Measurements from ENCODE around the gene C2orf92. TPM values are rescaled to one million over a fixed set of nuclear protein-coding genes. Genes with fewer than 3 reads are reported as not detected.
A peak's percentile ranks its signal among the peaks of the same experiment; 100 is the strongest.

Gene C2orf92
- total and polyA plus RNA-seq, 2 donors (not counting 3 experiments of a cell fraction or from before 2014, with no cell fraction given), result 1.8 to 7.9 TPM

GRCh38 chr2:97660775-97661389, 8.6 kb upstream of the C2orf92 start:
- H3K9me1 ChIP-seq (replicated peaks; ENCODE audit: control insufficient read depth, extremely low read depth, insufficient read depth, low read length), result no peaks in the 10 kb centered on the region
- dilution Hi-C loops (cut with MboI; ENCODE audit: extremely low pct_ligation_motif_present, low sequenced_read_pairs) (no loop called here), intact Hi-C loops (cut with micrococcal nuclease) (no loop called here)
- no peak overlapping the region for H3K27ac ChIP-seq (ENCODE audit: insufficient read depth, low read depth, low read length)
- FAIRE-seq (no peak), DNase-seq (ENCODE audit: low read depth, low spot score) (no peak)
- H3K27me3 ChIP-seq (ENCODE audit: control insufficient read depth in 2 of 2, insufficient read depth in 2 of 2, low read length in 2 of 2), result no peaks in the 10 kb centered on the region
- no peak overlapping the region for H3K4me3 ChIP-seq (replicated peaks in 1 of 3; ENCODE audit: insufficient read depth in 1 of 3, low read depth in 1 of 3, low read length in 3 of 3)
- H3K4me1 ChIP-seq (ENCODE audit: control insufficient read depth, extremely low read depth, insufficient read depth, low read length), result peaks cover 18% of the 10 kb centered on the region
- H2AFZ ChIP-seq (ENCODE audit: low read depth, low read length), result no peak overlapping the region
- CTCF ChIA-PET, result interaction anchor here (1.1 to 6.3 kb wide), 4 partner anchors 9 to 70 kb away, joined by 3 to 51 read pairs (median 25); partner anchors contain the start of gene COX5B
- H4K20me1 ChIP-seq (replicated peaks; ENCODE audit: control insufficient read depth, extremely low read depth, insufficient read depth, low read length), result no peaks in the 10 kb centered on the region
- peaks cover 13% of the 10 kb centered on the region for H3K79me2 ChIP-seq (ENCODE audit: control insufficient read depth, insufficient read depth, low read length)
- H3K36me3 ChIP-seq (ENCODE audit: control insufficient read depth in 2 of 2, extremely low read depth in 1 of 2, insufficient read depth in 2 of 2, low read length in 2 of 2), result peaks cover 0 to 18% of the 10 kb centered on the region in 2 experiments
- POLR2A ChIA-PET, result interaction anchor here (1.3 kb wide), 1 partner anchor 14 kb away, joined by 8 read pairs; the partner anchor contains the start of gene COX5B
- H3K4me2 ChIP-seq (ENCODE audit: insufficient read depth, low read length), result no peak overlapping the region
- no peak overlapping the region for H3K9ac ChIP-seq (replicated peaks; ENCODE audit: extremely low read depth, insufficient read depth, low read length)
- TF ChIP-seq POLR2AphosphoS5 (IDR thresholded peaks at IDR 0.05; ENCODE audit: insufficient read depth, low read depth, low read length) (peak; percentile 8), EZH2 (IDR thresholded peaks at IDR 0.05; ENCODE audit: borderline replicate concordance, low read depth, low read length, severe bottlenecking) (no peak)
- no TSS peak for BruUV-seq (replicated peaks)
- H3K9me3 ChIP-seq (replicated peaks; ENCODE audit: control insufficient read depth, insufficient read depth, low read length), result no peaks in the 10 kb centered on the region

GRCh38 chr2:97661927-97662326, 7.6 kb upstream of the C2orf92 start:
- dilution Hi-C loops (cut with MboI; ENCODE audit: extremely low pct_ligation_motif_present, low sequenced_read_pairs), result no loop called here
- POLR2A ChIA-PET, result interaction anchor here (0.6 to 3.9 kb wide), 2 partner anchors 16 to 50 kb away, joined by 4 to 38 read pairs; partner anchors contain the start of gene COX5B

More at GRCh38 chr2:97661927-97662326, 7.6 kb upstream of the C2orf92 start:
- Histone ChIP-seq H3K9me1 (replicated peaks; ENCODE audit: control insufficient read depth, extremely low read depth, insufficient read depth, low read length) (no peaks in the 10 kb centered on the region), H3K4me3 (replicated peaks in 1 of 3; ENCODE audit: insufficient read depth in 1 of 3, low read depth in 1 of 3, low read length in 3 of 3) (no peak overlapping the region), H2AFZ (ENCODE audit: low read depth, low read length) (no peak overlapping the region), H3K4me1 (ENCODE audit: control insufficient read depth, extremely low read depth, insufficient read depth, low read length) (peaks cover 18% of the 10 kb centered on the region), H3K27ac (ENCODE audit: insufficient read depth, low read depth, low read length) (no peak overlapping the region), H3K9me3 (replicated peaks; ENCODE audit: control insufficient read depth, insufficient read depth, low read length) (no peaks in the 10 kb centered on the region), H4K20me1 (replicated peaks; ENCODE audit: control insufficient read depth, extremely low read depth, insufficient read depth, low read length) (no peaks in the 10 kb centered on the region), H3K79me2 (ENCODE audit: control insufficient read depth, insufficient read depth, low read length) (peaks cover 13% of the 10 kb centered on the region), H3K36me3 (ENCODE audit: control insufficient read depth in 2 of 2, extremely low read depth in 1 of 2, insufficient read depth in 2 of 2, low read length in 2 of 2) (peaks cover 0 to 16% of the 10 kb centered on the region in 2 experiments), H3K4me2 (ENCODE audit: insufficient read depth, low read length) (peak overlapping the region; percentile 79), H3K27me3 (ENCODE audit: control insufficient read depth in 2 of 2, insufficient read depth in 2 of 2, low read length in 2 of 2) (no peaks in the 10 kb centered on the region), H3K9ac (replicated peaks; ENCODE audit: extremely low read depth, insufficient read depth, low read length) (no peak overlapping the region)
- DNase-seq (ENCODE audit: low read depth, low spot score), result no peak
- BruUV-seq (replicated peaks), result no TSS peak
- TF ChIP-seq, protein P1, sequence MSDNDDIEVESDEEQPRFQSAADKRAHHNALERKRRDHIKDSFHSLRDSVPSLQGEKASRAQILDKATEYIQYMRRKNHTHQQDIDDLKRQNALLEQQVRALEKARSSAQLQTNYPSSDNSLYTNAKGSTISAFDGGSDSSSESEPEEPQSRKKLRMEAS (IDR thresholded peaks at IDR 0.05; ENCODE audit: insufficient read depth, insufficient read length), result no peak
- no peak for TF ChIP-seq CTCF (IDR thresholded peaks at IDR 0.05; ENCODE audit: extremely low read depth in 1 of 2, insufficient read depth in 1 of 2, low read depth in 1 of 2, low read length in 2 of 2)
- no peak for TF ChIP-seq GATA2 (IDR thresholded peaks at IDR 0.05; ENCODE audit: insufficient read depth, insufficient read length, low read depth, low read length)
- TF ChIP-seq FOS (IDR thresholded peaks at IDR 0.05; ENCODE audit: borderline replicate concordance, insufficient read depth, low read length), result no peak
- no peak for TF ChIP-seq POLR2A (IDR thresholded peaks at IDR 0.05; ENCODE audit: low read depth, low read length)
- TF ChIP-seq POLR2AphosphoS5 (IDR thresholded peaks at IDR 0.05; ENCODE audit: insufficient read depth, low read depth, low read length), result no peak
- no peak for TF ChIP-seq MYC (IDR thresholded peaks at IDR 0.05; ENCODE audit: low read depth, low read length)
- intact Hi-C loops (cut with micrococcal nuclease), result no loop called here
- CTCF ChIA-PET, result interaction anchor here (1.3 to 6.3 kb wide), 7 partner anchors 15 to 71 kb away, joined by 4 to 51 read pairs (median 7); partner anchors contain the start of gene COX5B
- FAIRE-seq, result no peak

Data from endothelial cell of umbilical vein (primary cell).